GM12891 (cell line): ENCODE measurements around the gene FCHSD1.

Experiments used
- PAX5 ChIP-seq: IDR thresholded peaks from 2 replicates; pipeline ENCODE4 v1.6.1; 2011; ENCODE audit warnings: low read length, moderate library complexity, mild to moderate bottlenecking; ENCODE audit not compliant: insufficient read depth, severe bottlenecking
- POLR2A ChIP-seq: IDR thresholded peaks from 2 replicates; pipeline ENCODE4 v1.6.1; 2011; ENCODE audit warnings: low read depth, low read length, control low read depth
- POLR2AphosphoS5 ChIP-seq: IDR thresholded peaks from 2 replicates; pipeline ENCODE4 v1.6.1; 2011; ENCODE audit warnings: low read depth, low read length, control low read depth
- POU2F2 ChIP-seq: IDR thresholded peaks from 2 replicates; pipeline ENCODE4 v1.6.1; 2011; ENCODE audit warnings: low read depth, mild to moderate bottlenecking, control low read depth, low read length, moderate library complexity
- SPI1 ChIP-seq: IDR thresholded peaks from 2 replicates; pipeline ENCODE4 v1.6.1; 2011; ENCODE audit warnings: low read depth, low read length, control low read depth
- TAF1 ChIP-seq: IDR thresholded peaks from 2 replicates; pipeline ENCODE4 v1.6.1; 2011; ENCODE audit warnings: low read depth, low read length, control low read depth

DNA sequence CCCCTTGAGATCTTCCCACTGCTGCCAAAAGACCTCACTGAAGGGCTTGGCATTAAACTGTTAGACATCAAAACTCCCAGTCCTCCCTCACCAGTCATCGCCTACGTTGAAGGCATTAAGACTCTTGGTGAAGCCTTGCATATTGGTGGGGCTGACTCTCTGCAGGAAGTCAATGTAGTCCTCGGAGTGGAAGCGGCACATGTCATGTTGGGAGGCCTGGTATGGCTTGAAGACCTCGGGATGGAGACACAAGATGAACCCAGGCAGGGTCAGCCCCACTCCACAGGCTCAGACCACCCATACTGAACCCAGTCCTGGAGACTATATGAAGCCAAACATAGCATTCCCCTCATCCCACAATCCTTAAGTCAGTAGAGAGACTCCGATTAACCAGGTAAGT, 16.5 kb downstream of the FCHSD1 start:
- TF ChIP-seq POLR2A (no peak), POLR2AphosphoS5 (no peak), TAF1 (no peak), PAX5 (no peak), SPI1 (no peak), POU2F2 (no peak)
